ENCODE results near the gene DNLZ. TPM values are rescaled to one million over a fixed set of nuclear protein-coding genes. Genes with fewer than 3 reads are reported as not detected.
A peak's percentile ranks its signal among the peaks of the same experiment; 100 is the strongest.

DNLZ gene
- total and polyA plus RNA-seq, 9 of the 15 experiments (the other 6 are each of a cell fraction or from before 2014, with no cell fraction given), result 0.17 to 44.6 (median 3.4) TPM

DNA sequence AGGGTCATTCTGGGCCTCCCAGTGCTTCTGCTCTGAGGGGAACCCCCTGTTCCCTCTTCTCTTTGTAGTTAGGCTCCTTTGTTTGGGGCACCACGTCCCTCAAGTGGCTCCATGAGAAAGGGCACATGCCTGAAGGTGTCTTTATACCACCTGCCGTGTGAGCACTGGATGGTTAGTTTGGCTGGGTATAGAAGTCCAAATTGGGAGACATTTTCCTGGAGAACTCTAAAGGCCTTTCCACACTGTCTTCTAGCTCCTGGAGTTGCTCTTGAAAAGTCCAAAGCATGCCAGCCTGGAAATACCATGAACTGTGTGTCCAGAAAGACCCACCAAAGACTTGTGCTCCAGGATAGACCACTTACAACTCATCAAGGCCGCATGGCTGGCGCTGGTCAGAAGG lies 48.6 kb downstream of the DNLZ start:
- ATAC-seq (no peak), FAIRE-seq (no peak), DNase-seq (ENCODE audit: extremely low read depth in 1 of 4, low spot score in 3 of 4) (no peak)
- H3K36me3 ChIP-seq (ENCODE audit: control insufficient read depth, insufficient read depth, low read length), result no peaks in the 10 kb centered on the region
- H3K79me2 ChIP-seq (ENCODE audit: control insufficient read depth, insufficient read depth, low read length), result no peaks in the 10 kb centered on the region
- POLR2A ChIA-PET, result no interaction called here
- peaks cover 0 to 22% of the 10 kb centered on the region in 2 experiments; a peak in 1 of 5 replicates for H3K27me3 ChIP-seq (ENCODE audit: control insufficient read depth in 2 of 2, insufficient read depth in 2 of 2, low read length in 2 of 2)
- H3K27ac ChIP-seq (ENCODE audit: extremely low read depth, low read depth, low read length), result no peak overlapping the region
- no peak overlapping the region for H3K4me3 ChIP-seq
- CTCF ChIA-PET (ENCODE audit: low intra/inter-chr PET ratio), result no interaction called here
- H3K4me1 ChIP-seq (replicated peaks in 1 of 2; ENCODE audit: control insufficient read depth in 2 of 2, insufficient read depth in 2 of 2, low read length in 2 of 2), result peaks cover 0 to 47% of the 10 kb centered on the region in 2 experiments; a peak in 3 of 5 replicates
- no TSS peak for BruUV-seq (replicated peaks)
- H3K9me1 ChIP-seq (ENCODE audit: control insufficient read depth, insufficient read depth, low read length), result no peaks in the 10 kb centered on the region
- intact Hi-C loops (cut with micrococcal nuclease), result no loop called here
- H3K4me2 ChIP-seq (ENCODE audit: insufficient read depth, low read length), result no peak overlapping the region
- no peak overlapping the region for H2AFZ ChIP-seq (ENCODE audit: low read depth, low read length)
- WGBS (ENCODE audit: insufficient coverage, low coverage, missing lambda C conversion rate), result 14% methylated on average over 4 of the region's 4 CpGs
- H3K9ac ChIP-seq (ENCODE audit: insufficient read depth in 1 of 2, low read depth in 2 of 2, low read length in 2 of 2), result no peak overlapping the region
- no peaks in the 10 kb centered on the region for H4K20me1 ChIP-seq (replicated peaks; ENCODE audit: control insufficient read depth, insufficient read depth, low read length)
- in situ Hi-C loops (cut with MboI), result no loop called here
- H3K9me3 ChIP-seq (replicated peaks; ENCODE audit: control insufficient read depth, insufficient read depth, low read depth, low read length), result peaks cover 7% of the 10 kb centered on the region
- no peak for TF ChIP-seq SUPT5H (IDR thresholded peaks at IDR 0.05)
- no peak for TF ChIP-seq ZNF24 (IDR thresholded peaks at IDR 0.05)
- TF ChIP-seq, protein P1, sequence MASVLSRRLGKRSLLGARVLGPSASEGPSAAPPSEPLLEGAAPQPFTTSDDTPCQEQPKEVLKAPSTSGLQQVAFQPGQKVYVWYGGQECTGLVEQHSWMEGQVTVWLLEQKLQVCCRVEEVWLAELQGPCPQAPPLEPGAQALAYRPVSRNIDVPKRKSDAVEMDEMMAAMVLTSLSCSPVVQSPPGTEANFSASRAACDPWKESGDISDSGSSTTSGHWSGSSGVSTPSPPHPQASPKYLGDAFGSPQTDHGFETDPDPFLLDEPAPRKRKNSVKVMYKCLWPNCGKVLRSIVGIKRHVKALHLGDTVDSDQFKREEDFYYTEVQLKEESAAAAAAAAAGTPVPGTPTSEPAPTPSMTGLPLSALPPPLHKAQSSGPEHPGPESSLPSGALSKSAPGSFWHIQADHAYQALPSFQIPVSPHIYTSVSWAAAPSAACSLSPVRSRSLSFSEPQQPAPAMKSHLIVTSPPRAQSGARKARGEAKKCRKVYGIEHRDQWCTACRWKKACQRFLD (CRISPR knock-in tag; IDR thresholded peaks at IDR 0.05), result no peak
- TF ChIP-seq CREM (IDR thresholded peaks at IDR 0.05; ENCODE audit: low read depth), result no peak
- TF ChIP-seq YY1 (IDR thresholded peaks at IDR 0.05; ENCODE audit: borderline replicate concordance in 1 of 3, control insufficient read depth in 1 of 3, extremely low read depth in 1 of 3, insufficient read depth in 3 of 3, insufficient read length in 1 of 3, insufficient replicate concordance in 2 of 3, low read depth in 1 of 3, low read length in 2 of 3), result peak in 1 of 3 experiments; percentile 37
- TF ChIP-seq ZNF324 (CRISPR knock-in tag; IDR thresholded peaks at IDR 0.05), result no peak
- TF ChIP-seq, protein P2, sequence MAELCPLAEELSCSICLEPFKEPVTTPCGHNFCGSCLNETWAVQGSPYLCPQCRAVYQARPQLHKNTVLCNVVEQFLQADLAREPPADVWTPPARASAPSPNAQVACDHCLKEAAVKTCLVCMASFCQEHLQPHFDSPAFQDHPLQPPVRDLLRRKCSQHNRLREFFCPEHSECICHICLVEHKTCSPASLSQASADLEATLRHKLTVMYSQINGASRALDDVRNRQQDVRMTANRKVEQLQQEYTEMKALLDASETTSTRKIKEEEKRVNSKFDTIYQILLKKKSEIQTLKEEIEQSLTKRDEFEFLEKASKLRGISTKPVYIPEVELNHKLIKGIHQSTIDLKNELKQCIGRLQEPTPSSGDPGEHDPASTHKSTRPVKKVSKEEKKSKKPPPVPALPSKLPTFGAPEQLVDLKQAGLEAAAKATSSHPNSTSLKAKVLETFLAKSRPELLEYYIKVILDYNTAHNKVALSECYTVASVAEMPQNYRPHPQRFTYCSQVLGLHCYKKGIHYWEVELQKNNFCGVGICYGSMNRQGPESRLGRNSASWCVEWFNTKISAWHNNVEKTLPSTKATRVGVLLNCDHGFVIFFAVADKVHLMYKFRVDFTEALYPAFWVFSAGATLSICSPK (IDR thresholded peaks at IDR 0.05; ENCODE audit: borderline replicate concordance), result no peak
- TF ChIP-seq CBX3 (IDR thresholded peaks at IDR 0.05; ENCODE audit: borderline replicate concordance in 1 of 2, low read length in 2 of 2), result peak in 1 of 2 experiments; percentile 82; a peak in 2 of 3 replicates
- TF ChIP-seq HMGN3 (IDR thresholded peaks at IDR 0.05; ENCODE audit: borderline replicate concordance, extremely low read depth, insufficient read length, low read depth, low read length), result no peak
- TF ChIP-seq NR2F6 (CRISPR knock-in tag; IDR thresholded peaks at IDR 0.05), result no peak
- TF ChIP-seq PTBP1 (IDR thresholded peaks at IDR 0.05; ENCODE audit: low read depth, low read length), result no peak
- no peak for TF ChIP-seq ELF1 (tag; IDR thresholded peaks at IDR 0.05)
- TF ChIP-seq ZNF280A (IDR thresholded peaks at IDR 0.05; ENCODE audit: low read depth, partially characterized antibody), result no peak
- TF ChIP-seq TARDBP (IDR thresholded peaks at IDR 0.05), result no peak

All from K562 (cell line).